K562 (cell line): Measurements from ENCODE around the gene ROPN1. TPM values are rescaled to one million over a fixed set of nuclear protein-coding genes. Genes with fewer than 3 reads are reported as not detected.

Experiments
- ATAC-seq: fragments of 200-7000 bp; cut with Tn5 transposase; 3 replicates; pipeline ENCODE4 v1.9.1; 2020; ENCODE audit warnings: moderate library complexity
- BruUV-seq: library from RNA; stranded (reverse); fragments of 400-500 nt; replicated peaks from 2 replicates; lab custom pipeline; 2021; lab: Mats Ljungman, UMichigan
- CTCF ChIA-PET: fragments of 300-600 bp; formaldehyde crosslinking; extraction: SDS; loops from one replicate; lab custom pipeline; 2021; ENCODE audit warnings: low intra/inter-chr PET ratio; lab: Yijun Ruan, JAX
- POLR2A ChIA-PET: fragments of 300-600, 350-650 bp; sonication (Branson Sonifier 250); formaldehyde crosslinking; extraction: SDS; loops from one replicate; lab custom pipeline; 2021; ENCODE audit warnings: antibody characterized with exemption, inconsistent platforms; lab: Yijun Ruan, JAX
- DNase-seq, 4 experiments: peaks; one replicate each; pipeline versions ENCODE4 v3.0.0 to v3.0.0-alpha.2; 2011 to 2018; ENCODE audit warnings: low spot score in 3 of 4, mixed read lengths in 3 of 4; ENCODE audit errors: extremely low read depth in 1 of 4
- FAIRE-seq: peaks from 2 replicates; lab custom pipeline; 2011; peaks lifted over from hg19 to GRCh38; lab: Jason Lieb, UNC
- H2AFZ ChIP-seq: 2 replicates; pipeline ENCODE4 v1.6.0; 2011; ENCODE audit warnings: low read depth, low read length, control low read depth, inconsistent platforms
- H3K27ac ChIP-seq: fragments of 200-600 bp; 3 replicates; pipeline ENCODE4 v1.8.0; 2011; ENCODE audit warnings: low read depth, mild to moderate bottlenecking, control low read depth, inconsistent platforms, low read length, moderate library complexity, mixed read lengths; ENCODE audit errors: extremely low read depth
- H3K27me3 ChIP-seq, 2 experiments: fragments of 300-600 bp in 1 of 2; 2 replicates in 1 of 2; 3 replicates in 1 of 2; pipeline versions ENCODE4 v1.6.0 to v1.8.0; 2011; ENCODE audit warnings: inconsistent platforms in 2 of 2, low read length in 2 of 2, mild to moderate bottlenecking in 1 of 2, mixed read lengths in 1 of 2, moderate library complexity in 1 of 2; ENCODE audit not compliant: control insufficient read depth in 2 of 2, insufficient read depth in 2 of 2
- H3K36me3 ChIP-seq: fragments of 300-600 bp; 3 replicates; pipeline ENCODE4 v1.8.0; 2011; ENCODE audit warnings: mild to moderate bottlenecking, low read length, inconsistent platforms; ENCODE audit not compliant: control insufficient read depth, insufficient read depth
- H3K4me1 ChIP-seq, 2 experiments: fragments of 200-600 bp in 1 of 2; replicated peaks in 1 of 2; 2 replicates in 1 of 2; 3 replicates in 1 of 2; pipeline versions ENCODE4 v1.5.1 to v1.8.0; 2011; ENCODE audit warnings: inconsistent platforms in 2 of 2, low read length in 2 of 2, mild to moderate bottlenecking in 1 of 2, mixed read lengths in 1 of 2, moderate library complexity in 1 of 2; ENCODE audit not compliant: control insufficient read depth in 2 of 2, insufficient read depth in 2 of 2
- H3K4me2 ChIP-seq: 2 replicates; pipeline ENCODE4 v1.6.1; 2011; ENCODE audit warnings: low read length, control low read depth, inconsistent platforms, mixed read lengths; ENCODE audit not compliant: insufficient read depth
- H3K4me3 ChIP-seq: fragments of 200-600 bp; sonication (generic), shearing (Covaris generic); 2 replicates; pipeline ENCODE4 v1.5.1; 2016; ENCODE audit warnings: control low read depth, inconsistent platforms
- H3K79me2 ChIP-seq: fragments of 200-600 bp; 3 replicates; pipeline ENCODE4 v1.8.0; 2011; ENCODE audit warnings: low read length, inconsistent platforms; ENCODE audit not compliant: control insufficient read depth, insufficient read depth
- H3K9ac ChIP-seq, 2 experiments: 2 replicates each; pipeline versions ENCODE4 v1.6.0 to v1.6.1; 2011; ENCODE audit warnings: low read depth in 2 of 2, low read length in 2 of 2, control low read depth in 1 of 2, inconsistent platforms in 1 of 2, mild to moderate bottlenecking in 1 of 2, mixed read lengths in 1 of 2; ENCODE audit not compliant: insufficient read depth in 1 of 2
- H3K9me1 ChIP-seq: one replicate; pipeline ENCODE4 v1.6.0; 2011; ENCODE audit warnings: inconsistent platforms, mild to moderate bottlenecking, low read length, moderate library complexity; ENCODE audit not compliant: control insufficient read depth, insufficient read depth
- H3K9me3 ChIP-seq: replicated peaks from 2 replicates; pipeline ENCODE4 v1.5.1; 2011; ENCODE audit warnings: low read depth, low read length, inconsistent platforms; ENCODE audit not compliant: control insufficient read depth, insufficient read depth
- H4K20me1 ChIP-seq: replicated peaks from 2 replicates; pipeline ENCODE4 v1.6.1; 2011; ENCODE audit warnings: low read length, inconsistent platforms, mixed read lengths; ENCODE audit not compliant: control insufficient read depth, insufficient read depth
- BCOR ChIP-seq: fragments of 450-650 bp; IDR thresholded peaks from 2 replicates; pipeline ENCODE4 v1.6.1; 2016
- CBX1 ChIP-seq: sonication (generic); IDR thresholded peaks from 2 replicates; pipeline ENCODE4 v1.6.1; 2016; ENCODE audit warnings: antibody characterized with exemption, low read depth, mild to moderate bottlenecking
- CCAR2 ChIP-seq: fragments of 200-400 bp; formaldehyde crosslinking; IDR thresholded peaks from 2 replicates; pipeline ENCODE4 v1.6.1; 2017; ENCODE audit warnings: mild to moderate bottlenecking, low read depth, low read length
- COPS2 ChIP-seq: fragments of 450-650 bp; conservative IDR thresholded peaks from 2 replicates; pipeline ENCODE4 v1.6.1; 2016; ENCODE audit warnings: mild to moderate bottlenecking, moderate library complexity
- DIDO1 ChIP-seq: fragments of 450-650 bp; IDR thresholded peaks from 2 replicates; pipeline ENCODE4 v1.6.1; 2016; ENCODE audit warnings: low read depth, missing biosample characterization, missing genetic modification characterization
- FOXO4 ChIP-seq: fragments of 450-650 bp; formaldehyde crosslinking; IDR thresholded peaks from 2 replicates; pipeline ENCODE4 v1.4.0; 2020; ENCODE audit warnings: mild to moderate bottlenecking, moderate library complexity
- NONO ChIP-seq, 2 experiments: fragments of 200-400 bp in 1 of 2; fragments of 450-650 bp in 1 of 2; formaldehyde crosslinking in 1 of 2; IDR thresholded peaks; 2 replicates each; pipeline ENCODE4 v1.6.1; 2017; ENCODE audit warnings: low read depth in 2 of 2, mild to moderate bottlenecking in 2 of 2, moderate library complexity in 2 of 2, low read length in 1 of 2
- ZNF407 ChIP-seq: fragments of 450-650 bp; IDR thresholded peaks from 2 replicates; pipeline ENCODE4 v1.6.1; 2016; ENCODE audit warnings: low read depth
- WGBS: fragments of 100-300 bp; shearing (Covaris generic); methylation state at CpG from one replicate; pipeline ENCODE4 v1.1.6; 2016; ENCODE audit warnings: low coverage, mixed read lengths; ENCODE audit not compliant: insufficient coverage; ENCODE audit errors: missing lambda C conversion rate; 5-methylcytosine and 5-hydroxymethylcytosine counted together
- in situ Hi-C: fragments of 300-500 bp; cut with MboI; formaldehyde crosslinking; loops from 4 replicates; pipeline ENCODE4 v1.15.0; 2018; ENCODE audit warnings: inconsistent platforms, mixed read lengths
- intact Hi-C: fragments of 100-400 bp; cut with micrococcal nuclease; formaldehyde crosslinking; loops from 2 replicates; pipeline ENCODE4 v1.14.2; 2022
- polyA plus RNA-seq, 8 experiments: library from polyadenylated mRNA; depleted of rRNA in 4 of 8; stranded (reverse) in 5 of 8; unstranded in 3 of 8; fragments of >200 nt; fragmentation: Nextera tagmentation in 2 of 8; fragmentation: Illumina TruSeq in 1 of 8; extraction: Ambion mirVana in 2 of 8; extraction: Trizol in 1 of 8; gene quantifications; 2 replicates each; pipeline versions ENCODE4 v1.2.1 to v1.2.3, GENCODE V29; 2011 to 2014; ENCODE audit warnings: inconsistent platforms in 1 of 8, missing spikeins in 1 of 8
- total RNA-seq, 7 experiments: library from RNA; depleted of rRNA in 6 of 7; stranded (reverse); fragments of >200 nt in 6 of 7; fragmentation: Illumina TruSeq in 2 of 7; extraction: Trizol in 2 of 7; gene quantifications; 2 replicates each; pipeline versions ENCODE4 v1.2.1 to v1.2.3, GENCODE V29; 2011 to 2021; ENCODE audit warnings: low replicate concordance in 1 of 7
- TF ChIP-seq, protein P1 (sequence below): fragments of 450-650 bp; conservative IDR thresholded peaks from 2 replicates; pipeline ENCODE4 v1.6.1; 2016; ENCODE audit warnings: missing genetic modification characterization, low read depth, mild to moderate bottlenecking, control low read depth, missing compliant biosample characterization

Gene ROPN1
- total and polyA plus RNA-seq, 9 of the 15 experiments (the other 6 are each of a cell fraction or from before 2014, with no cell fraction given), result not detected

- Histone ChIP-seq H3K27me3 (no peaks in the 10 kb centered on the region), H3K4me3 (peak within 1 kb of the TSS; percentile 82), H3K9me1 (no peaks in the 10 kb centered on the region), H3K36me3 (peaks cover 8% of the 10 kb centered on the region; the same call in 1 of the 3 replicates), H3K9ac (peak within 1 kb of the TSS; percentile 94), H2AFZ (peak within 1 kb of the TSS; percentile 89), H3K4me2 (peak within 1 kb of the TSS; percentile 84), H3K79me2 (peaks cover 36% of the 10 kb centered on the region), H3K27ac (peak within 1 kb of the TSS; percentile 95), H3K4me1 (no peaks in the 10 kb centered on the region; a peak in 2 of 5 replicates), H4K20me1 (no peaks in the 10 kb centered on the region), H3K9me3 (no peaks in the 10 kb centered on the region)
- ChIA-PET CTCF (no interaction called here), POLR2A (interaction anchor here (0.6 to 1.4 kb wide), 7 partner anchors 11 to 269 kb away, joined by 3 to 4 read pairs (median 3); no protein-coding TSS in a partner anchor)
- ATAC-seq (peak; percentile 99), FAIRE-seq (peak; percentile 76), DNase-seq (peak; percentile 72 to 92 (median 80))
- in situ Hi-C loops (no loop called here), intact Hi-C loops (loop anchor here (10.0 kb wide), 1 partner anchor 316 kb away; no protein-coding TSS in a partner anchor)
- WGBS, result 1% methylated on average over 26 of the region's 55 CpGs
- BruUV-seq, result TSS peak; percentile 75
- no peak for TF ChIP-seq COPS2
- no peak for TF ChIP-seq CCAR2
- TF ChIP-seq, protein P1, sequence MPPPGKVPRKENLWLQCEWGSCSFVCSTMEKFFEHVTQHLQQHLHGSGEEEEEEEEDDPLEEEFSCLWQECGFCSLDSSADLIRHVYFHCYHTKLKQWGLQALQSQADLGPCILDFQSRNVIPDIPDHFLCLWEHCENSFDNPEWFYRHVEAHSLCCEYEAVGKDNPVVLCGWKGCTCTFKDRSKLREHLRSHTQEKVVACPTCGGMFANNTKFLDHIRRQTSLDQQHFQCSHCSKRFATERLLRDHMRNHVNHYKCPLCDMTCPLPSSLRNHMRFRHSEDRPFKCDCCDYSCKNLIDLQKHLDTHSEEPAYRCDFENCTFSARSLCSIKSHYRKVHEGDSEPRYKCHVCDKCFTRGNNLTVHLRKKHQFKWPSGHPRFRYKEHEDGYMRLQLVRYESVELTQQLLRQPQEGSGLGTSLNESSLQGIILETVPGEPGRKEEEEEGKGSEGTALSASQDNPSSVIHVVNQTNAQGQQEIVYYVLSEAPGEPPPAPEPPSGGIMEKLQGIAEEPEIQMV, result no peak
- no peak for TF ChIP-seq CBX1
- no peak for TF ChIP-seq DIDO1 (tag)
- no peak for TF ChIP-seq FOXO4 (CRISPR knock-in tag)
- no peak for TF ChIP-seq BCOR
- TF ChIP-seq NONO (IDR thresholded peaks at IDR 0.05; ENCODE audit: low read depth in 2 of 2, low read length in 1 of 2), result no peak
- no peak for TF ChIP-seq ZNF407
Observed at GRCh38 chr3:123960781-123961507, 31.0 kb downstream of the ROPN1 start, which contains the start of gene CCDC14. TSS of gene CCDC14 (minus strand) at chr3:123961229. CDS start at chr3:123961173, 56 bp downstream.
